A549 (cell line): ENCODE measurements around the gene TMEM200A. TPM values are rescaled to one million over a fixed set of nuclear protein-coding genes. Genes with fewer than 3 reads are reported as not detected.

Experiments used
- ATAC-seq, 2 experiments: fragments of 200-7000 bp in 1 of 2; fragments of >200 bp in 1 of 2; cut with Nextera tagmentation in 1 of 2; cut with Tn5 transposase in 1 of 2; 3 replicates each; pipeline versions ENCODE4 v1.8.0 to v1.9.1; 2018 to 2020; ENCODE audit warnings: mild to moderate bottlenecking in 1 of 2, moderate library complexity in 1 of 2
- CTCF ChIA-PET: fragments of 300-600 bp; sonication (Branson Sonifier 250); formaldehyde crosslinking; extraction: SDS; loops from one replicate; lab custom pipeline; 2021; ENCODE audit warnings: antibody characterized with exemption, inconsistent platforms; lab: Yijun Ruan, JAX
- POLR2A ChIA-PET: fragments of 350-600 bp; formaldehyde crosslinking; extraction: SDS; loops from one replicate; lab custom pipeline; 2021; ENCODE audit warnings: antibody characterized with exemption, inconsistent platforms; lab: Yijun Ruan, JAX
- DNase-seq, 2 experiments: peaks; one replicate each; pipeline versions ENCODE4 v3.0.0 to v3.0.0-alpha.2; 2011 to 2016; ENCODE audit warnings: low read depth in 1 of 2, low spot score in 1 of 2
- FAIRE-seq: peaks from 2 replicates; lab custom pipeline; 2011; peaks lifted over from hg19 to GRCh38; lab: Jason Lieb, UNC
- H3K27ac ChIP-seq, 2 experiments: fragments of >200 bp; sonication (Bioruptor Twin); formaldehyde crosslinking; 3 replicates each; pipeline ENCODE4 v1.5.1; 2016 to 2017
- H3K4me1 ChIP-seq: fragments of >200 bp; sonication (Bioruptor Twin); formaldehyde crosslinking; 3 replicates; pipeline ENCODE4 v1.6.1; 2016
- H3K4me2 ChIP-seq: fragments of >200 bp; sonication (Bioruptor Twin); formaldehyde crosslinking; 3 replicates; pipeline ENCODE4 v1.6.1; 2016
- H3K4me3 ChIP-seq: fragments of >200 bp; sonication (Bioruptor Twin); formaldehyde crosslinking; 3 replicates; pipeline ENCODE4 v1.5.1; 2016
- H3K9me3 ChIP-seq: fragments of >200 bp; sonication (Bioruptor Twin); formaldehyde crosslinking; 3 replicates; pipeline ENCODE4 v1.6.1; 2016
- CBX8 ChIP-seq: fragments of 200-600 bp; sonication (generic); IDR thresholded peaks from 2 replicates; pipeline ENCODE4 v1.6.1; 2016
- CEBPB ChIP-seq, 2 experiments: fragments of >200 bp in 1 of 2; sonication (Bioruptor Twin) in 1 of 2; formaldehyde crosslinking in 1 of 2; IDR thresholded peaks; 2 replicates each; pipeline ENCODE4 v1.6.1; 2012 to 2016
- CHD4 ChIP-seq: fragments of 200-600 bp; sonication (generic); IDR thresholded peaks from 2 replicates; pipeline ENCODE4 v1.6.1; 2016; ENCODE audit warnings: antibody characterized with exemption, mild to moderate bottlenecking, borderline replicate concordance
- EHMT2 ChIP-seq: fragments of 200-600 bp; sonication (generic); IDR thresholded peaks from 2 replicates; pipeline ENCODE4 v1.6.1; 2016; ENCODE audit warnings: antibody characterized with exemption, low read depth, mild to moderate bottlenecking, moderate library complexity
- ESRRA ChIP-seq: fragments of 150-350 bp; IDR thresholded peaks from 2 replicates; pipeline ENCODE4 v1.6.1; 2014; ENCODE audit warnings: mild to moderate bottlenecking, low read length, borderline replicate concordance
- FOSB ChIP-seq: fragments of 250-450 bp; sonication (Bioruptor Pico); IDR thresholded peaks from 2 replicates; pipeline ENCODE4 v1.5.0; 2020; ENCODE audit warnings: mild to moderate bottlenecking, moderate library complexity
- GATA3 ChIP-seq: IDR thresholded peaks from 2 replicates; pipeline ENCODE4 v1.6.1; 2012; ENCODE audit warnings: borderline replicate concordance
- HEYL ChIP-seq: fragments of 250-450 bp; sonication (Bioruptor Pico); IDR thresholded peaks from 2 replicates; pipeline ENCODE4 v1.8.0; 2021; ENCODE audit warnings: mild to moderate bottlenecking, moderate library complexity
- HOXB13 ChIP-seq: fragments of 250-450 bp; sonication (Bioruptor Pico); IDR thresholded peaks from 2 replicates; pipeline ENCODE4 v1.5.0; 2020; ENCODE audit warnings: low read depth, mild to moderate bottlenecking, moderate library complexity
- HOXB5 ChIP-seq: fragments of 250-450 bp; sonication (Bioruptor Pico); IDR thresholded peaks from 2 replicates; pipeline ENCODE4 v1.5.0; 2020; ENCODE audit warnings: mild to moderate bottlenecking, moderate library complexity
- JUN ChIP-seq, 2 experiments: fragments of >200 bp; sonication (Bioruptor Twin); formaldehyde crosslinking; IDR thresholded peaks; 2 replicates in 1 of 2; 3 replicates in 1 of 2; pipeline ENCODE4 v1.6.1; 2016 to 2017
- JUNB ChIP-seq: fragments of >200 bp; sonication (Bioruptor Twin); formaldehyde crosslinking; IDR thresholded peaks from 2 replicates; pipeline ENCODE4 v1.6.1; 2016
- KDM5A ChIP-seq: fragments of 200-600 bp; sonication (generic); IDR thresholded peaks from 2 replicates; pipeline ENCODE4 v1.6.1; 2016; ENCODE audit warnings: antibody characterized with exemption, mild to moderate bottlenecking
- MAFK ChIP-seq: fragments of 450-650 bp; IDR thresholded peaks from 2 replicates; pipeline ENCODE4 v1.6.1; 2014; ENCODE audit not compliant: partially characterized antibody
- MAZ ChIP-seq: fragments of 150-350 bp; IDR thresholded peaks from 2 replicates; pipeline ENCODE4 v1.6.1; 2014; ENCODE audit warnings: antibody characterized with exemption, low read depth, low read length, borderline replicate concordance
- NFE2L2 ChIP-seq: fragments of 150-350 bp; conservative IDR thresholded peaks from 2 replicates; pipeline ENCODE4 v1.6.1; 2014; ENCODE audit warnings: low read length
- NR3C1 ChIP-seq: fragments of >200 bp; sonication (Bioruptor Twin); formaldehyde crosslinking; IDR thresholded peaks from 3 replicates; pipeline ENCODE4 v1.6.1; 2017
- POLR2A ChIP-seq: IDR thresholded peaks from 2 replicates; pipeline ENCODE4 v1.6.1; 2012; ENCODE audit warnings: mild to moderate bottlenecking, low read length
- RARB ChIP-seq: fragments of 250-450 bp; sonication (Bioruptor Pico); IDR thresholded peaks from 2 replicates; pipeline ENCODE4 v1.8.0; 2021; ENCODE audit warnings: mild to moderate bottlenecking, moderate library complexity
- RCOR1 ChIP-seq: fragments of 150-350 bp; IDR thresholded peaks from 2 replicates; pipeline ENCODE4 v1.6.1; 2014; ENCODE audit warnings: antibody characterized with exemption, low read length, low read depth
- RFX5 ChIP-seq: fragments of 450-650 bp; IDR thresholded peaks from 2 replicates; pipeline ENCODE4 v1.7.1; 2014; ENCODE audit warnings: antibody characterized with exemption, mild to moderate bottlenecking, moderate library complexity
- RNF2 ChIP-seq: fragments of 200-600 bp; sonication (generic); IDR thresholded peaks from 2 replicates; pipeline ENCODE4 v1.6.1; 2016; ENCODE audit warnings: low read depth, mild to moderate bottlenecking, antibody characterized with exemption, moderate library complexity, borderline replicate concordance
- SMC3 ChIP-seq: fragments of >200 bp; sonication (Bioruptor Twin); formaldehyde crosslinking; IDR thresholded peaks from 3 replicates; pipeline ENCODE4 v1.6.1; 2018; ENCODE audit warnings: inconsistent platforms
- ZFP36 ChIP-seq: fragments of 450-650 bp; IDR thresholded peaks from 2 replicates; pipeline ENCODE4 v1.6.1; 2014; ENCODE audit warnings: borderline replicate concordance; ENCODE audit not compliant: partially characterized antibody
- ZNF302 ChIP-seq: fragments of 250-450 bp; sonication (Bioruptor Pico); IDR thresholded peaks from 2 replicates; pipeline ENCODE4 v1.9.0; 2021; ENCODE audit warnings: inconsistent platforms, mild to moderate bottlenecking, moderate library complexity
- ZSCAN20 ChIP-seq: fragments of 250-450 bp; sonication (Bioruptor Pico); IDR thresholded peaks from 2 replicates; pipeline ENCODE4 v1.8.0; 2022; ENCODE audit warnings: mild to moderate bottlenecking, moderate library complexity
- WGBS: methylation state at CpG from one replicate; pipeline ENCODE4 v1.1.6; 2017; ENCODE audit errors: missing lambda C conversion rate; 5-methylcytosine and 5-hydroxymethylcytosine counted together
- polyA plus RNA-seq, 4 experiments: library from polyadenylated mRNA; depleted of rRNA in 3 of 4; stranded (reverse); fragments of >200 nt; fragmentation: RNase III in 1 of 4; extraction: RNeasy Plus Mini Kit Qiagen cat#74134 plus additional on column Dnase treatment in 1 of 4; gene quantifications; 2 replicates in 3 of 4; 3 replicates in 1 of 4; pipeline ENCODE4 v1.2.3, GENCODE V29; 2011 to 2017
- TF ChIP-seq, protein P1 (sequence below): fragments of >200 bp; sonication (Bioruptor Twin); formaldehyde crosslinking; IDR thresholded peaks from 3 replicates; pipeline ENCODE4 v1.5.1; 2016
- TF ChIP-seq, protein P2 (sequence below): fragments of 250-450 bp; sonication (Bioruptor Pico); IDR thresholded peaks from 2 replicates; pipeline ENCODE4 v1.5.0; 2020; ENCODE audit warnings: low read depth, mild to moderate bottlenecking, moderate library complexity
- TF ChIP-seq, protein P3 (sequence below): IDR thresholded peaks from 2 replicates; pipeline ENCODE4 v1.6.1; 2012
- TF ChIP-seq, protein P4 (sequence below): fragments of >200 bp; sonication (Bioruptor Twin); formaldehyde crosslinking; IDR thresholded peaks from 2 replicates; pipeline ENCODE4 v1.6.1; 2016
- TF ChIP-seq, protein P5 (sequence below): IDR thresholded peaks from 2 replicates; pipeline ENCODE4 v1.6.1; 2012; ENCODE audit warnings: low read depth, borderline replicate concordance
- TF ChIP-seq, protein P6 (sequence below): IDR thresholded peaks from 2 replicates; pipeline ENCODE4 v1.6.1; 2012

The TMEM200A gene
- polyA plus RNA-seq, 2 of the 4 experiments (the other 2 are of a cell fraction): 0.03 TPM; not detected in 1

DNA sequence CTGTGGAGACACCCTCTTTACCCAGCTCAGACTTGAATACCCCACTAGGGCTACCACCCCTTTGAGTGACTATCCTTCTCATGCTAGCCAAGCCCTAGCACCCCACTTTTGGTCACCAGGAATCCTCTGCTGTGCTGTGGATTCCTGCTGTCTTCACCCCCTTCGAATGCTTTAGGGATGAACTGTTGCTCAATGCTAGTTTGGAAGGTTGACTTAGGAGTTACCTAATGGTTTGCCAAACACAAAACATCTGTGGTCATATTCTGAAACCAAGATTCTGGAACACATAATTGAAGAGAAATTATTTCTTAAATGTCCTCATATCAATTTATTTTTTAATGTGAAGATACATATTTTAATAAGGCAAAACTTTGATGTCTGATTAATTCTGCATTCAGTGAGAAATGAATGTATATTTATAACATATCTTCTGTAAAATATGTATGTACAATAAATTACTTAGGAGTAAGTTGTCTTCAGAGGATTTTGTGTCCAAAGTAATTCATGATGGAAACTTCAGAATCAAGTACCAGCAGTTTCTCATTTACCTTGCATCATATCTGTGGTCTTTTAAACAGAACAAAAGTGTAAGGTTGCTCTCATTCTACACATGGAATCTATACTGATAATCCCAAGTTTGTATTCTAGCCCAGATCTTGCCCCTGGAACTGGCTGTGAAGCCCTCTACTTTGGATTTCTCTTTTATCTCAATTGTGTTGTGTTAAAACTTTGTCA is 46.9 kb downstream of the TMEM200A start:
- CTCF ChIA-PET: no interaction called here
- Histone ChIP-seq H3K4me2 (no peak overlapping the region), H3K9me3 (no peaks in the 10 kb centered on the region), H3K27ac (no peak overlapping the region), H3K4me1 (no peaks in the 10 kb centered on the region), H3K4me3 (no peak overlapping the region)
- POLR2A ChIA-PET: no interaction called here
- DNase-seq: no peak
- no peak for TF ChIP-seq CBX8
- no peak for TF ChIP-seq FOSB (CRISPR knock-in tag)
- no peak for TF ChIP-seq JUN (IDR thresholded peaks at IDR 0.05)
- no peak for TF ChIP-seq HEYL
- TF ChIP-seq, protein P1, sequence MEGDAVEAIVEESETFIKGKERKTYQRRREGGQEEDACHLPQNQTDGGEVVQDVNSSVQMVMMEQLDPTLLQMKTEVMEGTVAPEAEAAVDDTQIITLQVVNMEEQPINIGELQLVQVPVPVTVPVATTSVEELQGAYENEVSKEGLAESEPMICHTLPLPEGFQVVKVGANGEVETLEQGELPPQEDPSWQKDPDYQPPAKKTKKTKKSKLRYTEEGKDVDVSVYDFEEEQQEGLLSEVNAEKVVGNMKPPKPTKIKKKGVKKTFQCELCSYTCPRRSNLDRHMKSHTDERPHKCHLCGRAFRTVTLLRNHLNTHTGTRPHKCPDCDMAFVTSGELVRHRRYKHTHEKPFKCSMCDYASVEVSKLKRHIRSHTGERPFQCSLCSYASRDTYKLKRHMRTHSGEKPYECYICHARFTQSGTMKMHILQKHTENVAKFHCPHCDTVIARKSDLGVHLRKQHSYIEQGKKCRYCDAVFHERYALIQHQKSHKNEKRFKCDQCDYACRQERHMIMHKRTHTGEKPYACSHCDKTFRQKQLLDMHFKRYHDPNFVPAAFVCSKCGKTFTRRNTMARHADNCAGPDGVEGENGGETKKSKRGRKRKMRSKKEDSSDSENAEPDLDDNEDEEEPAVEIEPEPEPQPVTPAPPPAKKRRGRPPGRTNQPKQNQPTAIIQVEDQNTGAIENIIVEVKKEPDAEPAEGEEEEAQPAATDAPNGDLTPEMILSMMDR: no peak
- TF ChIP-seq SMC3: no peak
- no peak for TF ChIP-seq EHMT2
- TF ChIP-seq RARB (CRISPR knock-in tag): no peak
- no peak for TF ChIP-seq CHD4
- no peak for TF ChIP-seq RCOR1
- TF ChIP-seq NR3C1: no peak
- TF ChIP-seq HOXB5 (CRISPR knock-in tag): no peak
- no peak for TF ChIP-seq POLR2A
- TF ChIP-seq ZNF302: no peak
- TF ChIP-seq MAFK: no peak
- TF ChIP-seq RNF2: no peak
- no peak for TF ChIP-seq HOXB13 (CRISPR knock-in tag)
- TF ChIP-seq ESRRA: no peak
- 0% methylated on average over 1 of the region's 1 CpG for WGBS
- no peak for ATAC-seq
- no peak for FAIRE-seq

DNA sequence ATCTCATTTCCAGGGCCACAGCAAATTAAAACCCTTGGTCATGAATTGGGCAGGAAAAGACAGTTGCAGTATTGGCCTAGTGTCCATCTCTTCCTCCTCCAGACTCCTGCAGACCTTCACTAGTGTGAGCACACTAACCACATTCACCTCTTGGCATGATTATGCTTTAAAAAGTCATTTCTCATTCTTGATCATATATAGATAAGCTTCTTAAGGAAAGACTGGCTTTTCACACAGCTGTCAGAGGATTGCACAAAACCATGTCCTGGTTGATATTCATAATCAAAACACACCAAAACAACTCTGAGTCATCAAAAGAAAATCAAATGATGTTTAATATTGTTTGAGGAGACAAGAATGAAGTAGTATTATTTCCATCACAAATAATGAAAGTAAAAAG is 52.1 kb downstream of the TMEM200A start:
- ChIA-PET CTCF (no interaction called here), POLR2A (no interaction called here)
- H3K9me3 ChIP-seq: no peaks in the 10 kb centered on the region
- FAIRE-seq: no peak
- H3K4me3 ChIP-seq: no peak overlapping the region
- TF ChIP-seq JUNB (no peak), HEYL (no peak), FOSB (CRISPR knock-in tag) (no peak), GATA3 (no peak), HOXB5 (CRISPR knock-in tag) (no peak), MAZ (no peak), CBX8 (no peak), RFX5 (no peak), JUN (IDR thresholded peaks at IDR 0.05) (no peak), KDM5A (no peak), NFE2L2 (no peak), CEBPB (IDR thresholded peaks at IDR 0.05) (no peak), RARB (CRISPR knock-in tag) (no peak), ZSCAN20 (CRISPR knock-in tag) (no peak), ZFP36 (no peak)
- TF ChIP-seq, protein P2, sequence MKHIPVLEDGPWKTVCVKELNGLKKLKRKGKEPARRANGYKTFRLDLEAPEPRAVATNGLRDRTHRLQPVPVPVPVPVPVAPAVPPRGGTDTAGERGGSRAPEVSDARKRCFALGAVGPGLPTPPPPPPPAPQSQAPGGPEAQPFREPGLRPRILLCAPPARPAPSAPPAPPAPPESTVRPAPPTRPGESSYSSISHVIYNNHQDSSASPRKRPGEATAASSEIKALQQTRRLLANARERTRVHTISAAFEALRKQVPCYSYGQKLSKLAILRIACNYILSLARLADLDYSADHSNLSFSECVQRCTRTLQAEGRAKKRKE (CRISPR knock-in tag): no peak
- TF ChIP-seq, protein P3, sequence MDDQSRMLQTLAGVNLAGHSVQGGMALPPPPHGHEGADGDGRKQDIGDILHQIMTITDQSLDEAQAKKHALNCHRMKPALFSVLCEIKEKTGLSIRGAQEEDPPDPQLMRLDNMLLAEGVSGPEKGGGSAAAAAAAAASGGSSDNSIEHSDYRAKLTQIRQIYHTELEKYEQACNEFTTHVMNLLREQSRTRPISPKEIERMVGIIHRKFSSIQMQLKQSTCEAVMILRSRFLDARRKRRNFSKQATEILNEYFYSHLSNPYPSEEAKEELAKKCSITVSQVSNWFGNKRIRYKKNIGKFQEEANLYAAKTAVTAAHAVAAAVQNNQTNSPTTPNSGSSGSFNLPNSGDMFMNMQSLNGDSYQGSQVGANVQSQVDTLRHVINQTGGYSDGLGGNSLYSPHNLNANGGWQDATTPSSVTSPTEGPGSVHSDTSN: no peak
- TF ChIP-seq, protein P4, sequence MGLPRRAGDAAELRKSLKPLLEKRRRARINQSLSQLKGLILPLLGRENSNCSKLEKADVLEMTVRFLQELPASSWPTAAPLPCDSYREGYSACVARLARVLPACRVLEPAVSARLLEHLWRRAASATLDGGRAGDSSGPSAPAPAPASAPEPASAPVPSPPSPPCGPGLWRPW: no peak
- TF ChIP-seq, protein P5, sequence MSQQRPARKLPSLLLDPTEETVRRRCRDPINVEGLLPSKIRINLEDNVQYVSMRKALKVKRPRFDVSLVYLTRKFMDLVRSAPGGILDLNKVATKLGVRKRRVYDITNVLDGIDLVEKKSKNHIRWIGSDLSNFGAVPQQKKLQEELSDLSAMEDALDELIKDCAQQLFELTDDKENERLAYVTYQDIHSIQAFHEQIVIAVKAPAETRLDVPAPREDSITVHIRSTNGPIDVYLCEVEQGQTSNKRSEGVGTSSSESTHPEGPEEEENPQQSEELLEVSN: no peak
- TF ChIP-seq, protein P6, sequence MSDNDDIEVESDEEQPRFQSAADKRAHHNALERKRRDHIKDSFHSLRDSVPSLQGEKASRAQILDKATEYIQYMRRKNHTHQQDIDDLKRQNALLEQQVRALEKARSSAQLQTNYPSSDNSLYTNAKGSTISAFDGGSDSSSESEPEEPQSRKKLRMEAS: no peak
- DNase-seq: no peak
- no peaks in the 10 kb centered on the region for H3K4me1 ChIP-seq
- H3K4me2 ChIP-seq: no peak overlapping the region
- ATAC-seq: no peak
- no peak overlapping the region for H3K27ac ChIP-seq
